HepG2 (cell line): ENCODE data around the gene RPH3AL. TPM values are rescaled to one million over a fixed set of nuclear protein-coding genes. Genes with fewer than 3 reads are reported as not detected.

ENCODE experiments used
- GABPB1 ChIP-seq: IDR thresholded peaks from 2 replicates; pipeline ENCODE4 v1.6.1; 2016; ENCODE audit warnings: mild to moderate bottlenecking, missing genetic modification reagents, moderate library complexity, missing compliant biosample characterization
- GLI4 ChIP-seq: sonication (generic); formaldehyde crosslinking; IDR thresholded peaks from 2 replicates; pipeline ENCODE4 v1.5.1; 2020; ENCODE audit warnings: missing genetic modification reagents, mild to moderate bottlenecking, moderate library complexity, borderline replicate concordance
- GRHL1 ChIP-seq: sonication (generic); formaldehyde crosslinking; conservative IDR thresholded peaks from 2 replicates; pipeline ENCODE4 v1.8.0; 2022; ENCODE audit warnings: missing genetic modification reagents
- KDM5B ChIP-seq: sonication (generic); formaldehyde crosslinking; IDR thresholded peaks from 2 replicates; pipeline ENCODE4 v1.4.0; 2020; ENCODE audit warnings: missing genetic modification reagents, mild to moderate bottlenecking, borderline replicate concordance
- POGK ChIP-seq: sonication (generic); formaldehyde crosslinking; conservative IDR thresholded peaks from 2 replicates; pipeline ENCODE4 v1.8.0; 2022; ENCODE audit warnings: mild to moderate bottlenecking, moderate library complexity, missing genetic modification reagents
- RNF219 ChIP-seq: sonication (generic); formaldehyde crosslinking; IDR thresholded peaks from 2 replicates; pipeline ENCODE4 v1.5.0; 2020; ENCODE audit warnings: mild to moderate bottlenecking, missing genetic modification reagents
- SUZ12 ChIP-seq: fragments of 150-350 bp; IDR thresholded peaks from 2 replicates; pipeline ENCODE4 v1.6.1; 2014; ENCODE audit warnings: low read depth, low read length
- ZNF124 ChIP-seq: sonication (generic); formaldehyde crosslinking; IDR thresholded peaks from 2 replicates; pipeline ENCODE4 v1.4.0; 2020; ENCODE audit warnings: missing genetic modification reagents
- ZNF225 ChIP-seq: sonication (generic); formaldehyde crosslinking; IDR thresholded peaks from 2 replicates; pipeline ENCODE4 v1.4.0; 2020; ENCODE audit warnings: mild to moderate bottlenecking, missing genetic modification reagents
- ZNF260 ChIP-seq: sonication (generic); formaldehyde crosslinking; IDR thresholded peaks from 2 replicates; pipeline ENCODE4 v1.4.0; 2020; ENCODE audit warnings: missing genetic modification reagents, low read depth, mild to moderate bottlenecking, borderline replicate concordance
- ZNF557 ChIP-seq: sonication (generic); formaldehyde crosslinking; IDR thresholded peaks from 2 replicates; pipeline ENCODE4 v1.4.0; 2020; ENCODE audit warnings: missing genetic modification reagents
- ZNF572 ChIP-seq: sonication (generic); formaldehyde crosslinking; IDR thresholded peaks from 2 replicates; pipeline ENCODE4 v1.5.1; 2020; ENCODE audit warnings: mild to moderate bottlenecking, missing genetic modification reagents
- ZNF609 ChIP-seq: sonication (generic); formaldehyde crosslinking; IDR thresholded peaks from 2 replicates; pipeline ENCODE4 v1.4.0; 2020; ENCODE audit warnings: mild to moderate bottlenecking, missing genetic modification reagents, borderline replicate concordance
- ZNF724P ChIP-seq: sonication (generic); formaldehyde crosslinking; IDR thresholded peaks from 2 replicates; pipeline ENCODE4 v1.8.0; 2022; ENCODE audit warnings: missing genetic modification reagents, borderline replicate concordance
- ZNF766 ChIP-seq: sonication (generic); formaldehyde crosslinking; IDR thresholded peaks from 2 replicates; pipeline ENCODE4 v1.5.0; 2020; ENCODE audit warnings: missing genetic modification reagents, borderline replicate concordance
- ZNF83 ChIP-seq: sonication (generic); formaldehyde crosslinking; IDR thresholded peaks from 2 replicates; pipeline ENCODE4 v1.4.0; 2020; ENCODE audit warnings: missing genetic modification reagents, mild to moderate bottlenecking, borderline replicate concordance
- ZNF839 ChIP-seq: sonication (generic); formaldehyde crosslinking; IDR thresholded peaks from 2 replicates; pipeline ENCODE4 v1.4.0; 2020; ENCODE audit warnings: missing genetic modification reagents, mild to moderate bottlenecking, borderline replicate concordance
- polyA plus RNA-seq, 8 experiments: library from polyadenylated mRNA; depleted of rRNA in 3 of 8; stranded (reverse) in 7 of 8; unstranded in 1 of 8; fragments of >200 nt; fragmentation: Illumina TruSeq in 4 of 8; extraction: Trizol in 4 of 8; gene quantifications; 2 replicates each; pipeline versions ENCODE4 v1.2.1 to v1.2.3, GENCODE V29; 2011 to 2016; ENCODE audit warnings: low read depth in 4 of 8, missing spikeins in 1 of 8, mixed read lengths in 1 of 8; ENCODE audit not compliant: insufficient read depth in 1 of 8
- total RNA-seq, 5 experiments: library from RNA; depleted of rRNA; stranded (reverse); fragments of >200 nt; fragmentation: Illumina TruSeq; extraction: Trizol; gene quantifications; 2 replicates each; pipeline ENCODE4 v1.2.3, GENCODE V29; 2016; ENCODE audit warnings: low read depth in 1 of 5

The RPH3AL gene
- total and polyA plus RNA-seq, 2 of the 13 experiments (the other 11 are each of a cell fraction or from before 2014, with no cell fraction given): 7.8 to 16.4 TPM

- no peak for TF ChIP-seq ZNF609
- TF ChIP-seq ZNF572 (CRISPR knock-in tag): no peak
- TF ChIP-seq ZNF83 (CRISPR knock-in tag): no peak
- TF ChIP-seq ZNF766 (CRISPR knock-in tag): no peak
- TF ChIP-seq ZNF225 (CRISPR knock-in tag): no peak
- TF ChIP-seq ZNF557: no peak
- no peak for TF ChIP-seq GRHL1 (CRISPR knock-in tag)
- no peak for TF ChIP-seq GLI4
- no peak for TF ChIP-seq KDM5B (CRISPR knock-in tag)
- no peak for TF ChIP-seq ZNF724P (CRISPR knock-in tag)
- no peak for TF ChIP-seq POGK (CRISPR knock-in tag)
- TF ChIP-seq ZNF124 (CRISPR knock-in tag): 0 out of 2 replicates have a peak, but pooled peaks have one; percentile 50
- no peak for TF ChIP-seq GABPB1 (CRISPR knock-in tag)
- no peak for TF ChIP-seq RNF219 (CRISPR knock-in tag)
- TF ChIP-seq ZNF839 (CRISPR knock-in tag): no peak
- TF ChIP-seq SUZ12: no peak
- TF ChIP-seq ZNF260 (CRISPR knock-in tag): no peak
Observed at GRCh38 chr17:282000-282911, 70.4 kb downstream of the RPH3AL start (continued).
